Mesenteric fat pad (tissue), 1 donor: ENCODE results near the gene EIF2B4. TPM values are rescaled to one million over a fixed set of nuclear protein-coding genes. Genes with fewer than 3 reads are reported as not detected.
"Not testable (repeated sequence)": the region's sequence is repeated elsewhere in the genome, so short reads cannot be mapped to it uniquely, and the experiment has no call there.

Source experiments
- DNase-seq: peaks from one replicate; pipeline ENCODE4 v3.0.0-alpha.2; 2020; ENCODE audit warnings: low spot score
- total RNA-seq: library from RNA; stranded (reverse); fragmentation: NEBNext Ultra II Directional; extraction: Animal tissue kit (Norgen Biotek cat#: 25700); gene quantifications from one replicate; pipeline ENCODE4 v1.2.1, GENCODE V29; 2021
- donor health status: DM: yes; HTN: yes; CAD: no.

The EIF2B4 gene
- total RNA-seq, 1 donor from 2014 or later, result 47.0 TPM

DNA sequence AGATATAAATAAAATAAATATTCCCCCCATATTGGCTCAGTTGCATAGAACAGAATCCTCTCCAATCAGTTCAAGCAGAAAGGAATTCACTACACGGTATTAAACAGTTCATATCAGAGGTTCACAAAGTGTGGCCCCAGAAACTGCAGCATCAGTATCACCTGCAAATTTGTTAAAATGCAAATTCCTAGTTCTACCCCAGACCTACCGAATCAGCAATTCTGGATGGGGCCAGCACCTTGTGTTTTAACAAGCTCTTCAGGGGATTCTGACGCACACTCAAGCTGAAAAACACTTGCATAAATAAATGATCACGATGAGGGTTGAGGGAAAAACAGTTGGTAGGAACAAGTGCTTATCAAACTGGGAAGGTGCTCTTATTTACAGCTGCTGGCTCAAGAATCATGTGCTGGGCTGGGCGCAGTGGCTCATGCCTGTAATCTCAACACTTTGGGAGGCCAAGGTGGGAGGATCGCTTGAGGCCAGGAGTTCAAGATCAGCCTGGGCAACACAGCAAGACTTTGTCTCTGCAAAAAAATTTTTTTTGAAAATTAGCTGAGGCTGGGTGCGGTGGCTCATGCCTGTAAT is 19.9 kb downstream of the EIF2B4 start:
- no peak for DNase-seq

DNA sequence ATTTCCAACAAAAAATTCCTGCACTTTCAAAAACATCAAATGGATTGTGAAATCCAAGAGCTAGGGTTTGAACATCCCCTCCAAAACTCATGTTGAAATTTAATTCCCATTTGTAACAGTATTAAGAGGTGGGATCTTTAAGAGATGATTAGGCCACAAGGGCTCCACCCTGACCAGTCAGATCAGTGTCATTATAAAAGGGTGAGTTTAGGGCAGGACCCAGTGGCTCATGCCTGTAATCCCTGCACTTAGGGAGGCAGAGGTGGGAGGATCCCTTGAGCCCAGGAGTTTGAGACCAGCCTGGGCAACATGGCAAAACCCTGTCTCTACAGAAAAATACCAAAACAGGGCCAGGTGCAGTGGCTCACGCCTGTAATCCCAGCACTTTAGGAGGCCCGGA is 22.5 kb downstream of the EIF2B4 start:
- no peak for DNase-seq

DNA sequence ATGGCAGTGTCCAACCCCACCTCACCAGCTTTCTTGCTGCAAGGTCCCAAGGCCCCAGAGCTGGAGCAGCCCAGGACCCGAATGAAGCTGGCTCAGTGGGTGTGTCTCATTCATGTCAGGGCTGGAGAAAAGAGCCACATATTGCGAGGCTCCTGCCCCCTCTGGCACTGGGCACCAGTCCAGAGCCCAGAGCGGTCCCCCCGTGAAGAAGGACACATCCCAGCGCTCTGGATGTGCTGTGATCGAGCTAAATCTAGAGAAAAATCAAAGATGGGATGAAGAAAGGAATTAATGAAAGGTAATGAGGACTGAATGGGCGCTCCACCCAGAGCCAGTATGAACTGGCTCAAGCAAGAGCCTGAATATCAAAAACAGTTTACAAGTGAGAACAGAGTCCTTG is 34.0 kb downstream of the EIF2B4 start:
- no peak for DNase-seq

DNA sequence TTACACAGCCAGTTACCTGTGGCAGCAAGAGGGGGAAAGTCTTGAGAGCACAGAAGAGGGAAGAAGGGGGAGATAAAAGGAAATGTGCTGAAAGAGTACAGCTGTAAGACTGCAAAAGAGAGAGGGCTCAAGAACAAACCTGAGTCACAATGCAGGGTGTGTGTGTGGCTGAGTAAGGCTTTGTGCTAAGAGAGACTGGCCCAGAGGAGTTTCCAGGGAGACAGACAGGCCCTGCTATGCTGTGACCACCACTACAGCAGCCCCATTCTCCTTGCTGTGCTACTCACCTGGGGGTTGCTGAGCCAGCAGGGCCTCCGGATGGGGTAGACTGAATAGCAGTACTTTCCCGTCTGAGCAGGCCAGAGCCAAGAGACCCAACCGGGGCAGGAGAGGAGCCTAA is 34.8 kb downstream of the EIF2B4 start:
- no peak for DNase-seq

DNA sequence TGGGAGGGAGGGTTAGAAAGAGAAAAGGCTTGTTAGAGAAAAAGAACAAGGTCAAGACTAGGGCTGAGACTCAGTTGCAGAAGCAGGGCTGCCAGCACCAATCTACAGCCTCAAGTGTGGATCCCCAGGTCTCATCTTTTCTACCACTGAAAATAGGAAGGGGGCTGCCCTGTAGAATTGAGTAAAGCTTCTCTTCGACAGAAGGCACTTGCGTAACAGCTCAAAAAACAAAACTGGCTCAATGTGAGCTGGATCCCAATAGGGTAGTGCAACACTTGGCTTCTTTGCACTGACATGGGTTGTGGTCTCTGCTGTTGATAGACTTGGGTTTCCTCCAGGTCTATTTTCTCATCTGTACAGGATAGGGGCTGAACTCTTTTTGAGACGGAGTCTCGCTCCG is 45.4 kb downstream of the EIF2B4 start:
- DNase-seq, result no peak

DNA sequence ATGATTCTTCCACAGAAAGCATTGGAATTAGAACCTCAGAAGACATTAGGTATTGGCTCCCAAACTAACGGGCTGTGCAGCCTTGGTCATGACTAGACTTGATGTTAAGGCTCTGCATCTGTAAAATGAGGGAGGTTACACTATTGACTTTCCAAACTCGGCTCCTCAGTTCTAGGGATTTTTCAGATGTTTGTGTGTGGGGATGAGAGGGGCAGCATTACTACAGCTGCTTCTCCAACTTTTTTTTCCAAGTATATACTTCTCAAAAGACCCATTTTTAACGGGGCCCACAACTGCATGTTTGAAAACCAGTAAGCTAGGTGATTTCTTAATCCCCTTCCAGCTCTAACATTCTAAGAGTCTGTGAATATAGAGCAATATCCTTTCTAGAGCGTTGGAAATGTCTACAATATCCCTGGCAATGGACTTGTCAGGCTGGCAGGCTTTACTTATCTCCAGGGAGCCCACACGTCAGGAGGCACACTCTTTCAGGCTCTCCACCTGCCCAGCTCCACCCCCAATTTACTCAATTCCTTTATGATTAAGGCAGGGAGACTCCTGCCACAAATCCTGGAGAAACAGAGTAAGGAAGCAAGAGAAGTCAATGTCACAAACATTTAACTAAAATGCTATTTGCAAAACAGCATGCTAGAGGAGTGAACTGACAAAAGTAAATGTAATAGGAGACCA is 46.4 kb downstream of the EIF2B4 start:
- no peak for DNase-seq

DNA sequence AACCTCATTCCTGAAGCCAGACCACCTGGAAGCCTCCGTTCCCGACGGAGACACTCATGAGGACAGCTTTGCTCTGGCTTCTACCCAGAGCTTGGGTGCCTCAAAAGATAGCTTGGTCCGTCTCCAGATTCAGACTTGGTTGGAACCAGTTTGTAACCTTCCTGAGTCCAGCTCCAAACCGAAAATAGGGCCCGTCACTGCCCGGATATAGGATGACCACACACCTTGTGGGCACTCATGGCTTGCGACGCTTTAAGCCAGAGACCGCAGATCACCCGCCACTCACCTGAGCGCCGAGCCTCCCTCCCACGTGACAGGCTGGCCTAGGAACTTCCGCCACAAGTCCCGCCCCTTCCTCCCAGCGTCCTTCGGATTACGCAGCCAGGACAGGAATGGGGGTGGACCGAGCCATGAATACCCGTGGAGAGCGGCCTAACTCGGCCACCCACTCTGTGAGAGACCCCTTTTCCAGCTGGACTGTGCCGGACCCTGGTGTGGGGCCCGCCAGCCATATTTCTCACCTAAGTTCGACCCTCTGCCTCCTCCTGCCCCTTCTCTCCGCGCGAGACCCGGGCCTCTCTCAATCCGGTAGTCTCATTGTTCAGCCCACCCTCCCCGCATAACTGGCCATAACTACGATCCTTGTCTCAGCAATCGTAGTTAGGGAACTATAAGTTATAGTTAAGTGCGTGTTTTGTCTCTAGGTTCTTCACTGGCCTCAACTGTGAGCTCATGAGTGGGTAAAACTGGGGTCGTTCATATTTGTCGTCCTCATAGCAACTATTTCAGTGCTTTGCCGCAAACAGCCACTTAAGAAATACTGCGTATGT is 47.2 kb downstream of the EIF2B4 start, which contains the start of gene MPV17:
Gene MPV17, minus strand, starts transcription at position 332 of the 830 bp plus-strand sequence. CDS start 580 bp downstream, outside the sequence.
- DNase-seq, result peak; percentile 95

DNA sequence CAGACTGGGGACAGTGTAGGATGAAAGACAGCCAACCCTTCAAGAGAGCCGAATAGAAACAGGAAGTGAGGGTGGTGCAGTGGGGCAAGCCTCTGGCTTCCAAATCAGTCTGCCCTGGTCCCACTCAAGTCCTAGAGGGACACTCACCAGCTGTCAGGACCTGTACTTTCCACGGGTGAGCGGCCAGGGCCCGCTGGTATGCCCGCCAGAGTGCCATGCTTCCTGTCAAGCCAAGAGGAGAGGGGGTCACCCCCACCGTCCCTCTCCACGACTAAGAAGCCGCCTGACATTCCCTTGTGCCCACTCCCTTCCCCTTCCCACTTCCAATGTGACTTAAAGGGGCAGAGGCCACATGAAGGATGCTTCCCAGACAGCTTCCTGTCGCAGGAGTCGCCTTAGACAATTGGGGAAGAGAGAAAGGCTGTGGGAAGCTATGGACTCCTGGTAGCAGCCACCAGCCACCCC is 47.8 kb downstream of the EIF2B4 start:
- DNase-seq, result no peak

DNA sequence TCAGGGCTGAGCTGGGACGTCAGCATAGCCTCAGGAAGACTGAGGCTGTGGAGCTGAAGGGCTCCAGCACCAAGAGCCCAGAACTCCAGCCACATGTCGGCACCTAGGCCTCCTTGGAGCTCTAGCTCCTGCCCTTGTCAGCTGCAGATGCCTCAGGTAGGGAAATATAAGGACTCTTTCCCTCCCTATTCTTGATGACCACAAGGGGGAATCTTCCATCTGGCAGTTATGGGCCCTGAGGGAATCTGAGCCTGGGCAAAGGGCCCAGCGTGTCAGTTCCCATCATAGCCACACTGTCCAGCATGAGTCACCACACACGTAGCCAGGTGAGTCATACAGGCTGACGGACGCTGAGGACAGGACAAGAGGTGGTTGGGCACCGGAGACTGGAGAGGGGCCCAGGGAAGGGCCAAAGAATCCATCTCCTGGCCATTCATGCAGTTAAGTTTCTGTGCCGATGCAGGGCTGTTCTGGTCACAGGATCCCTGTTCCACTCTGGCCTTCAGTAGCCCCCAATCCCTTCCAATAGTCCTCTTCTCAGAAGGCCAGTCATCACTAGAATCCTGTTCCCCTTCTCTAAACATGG is 49.1 kb downstream of the EIF2B4 start:
- DNase-seq, result no peak

DNA sequence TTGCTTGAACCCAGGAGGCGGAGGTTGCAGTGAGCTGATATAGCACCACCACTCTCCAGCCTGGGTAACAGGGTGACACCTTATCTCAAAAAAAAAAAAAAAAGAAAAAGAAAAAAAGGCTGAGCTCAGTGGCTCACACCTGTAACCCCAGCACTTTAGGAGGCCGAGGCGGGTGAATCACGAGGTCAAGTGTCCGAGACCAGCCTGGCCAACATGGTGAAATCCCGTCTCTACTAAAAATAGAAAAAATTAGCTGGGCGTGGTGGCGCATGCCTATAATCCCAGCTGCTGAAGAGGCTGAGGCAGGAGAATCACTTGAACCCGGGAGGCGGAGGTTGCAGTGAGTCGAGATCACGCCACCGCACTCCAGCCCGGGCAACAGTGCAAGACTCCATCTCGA is 50.3 kb downstream of the EIF2B4 start:
- DNase-seq, result not testable (repeated sequence)

DNA sequence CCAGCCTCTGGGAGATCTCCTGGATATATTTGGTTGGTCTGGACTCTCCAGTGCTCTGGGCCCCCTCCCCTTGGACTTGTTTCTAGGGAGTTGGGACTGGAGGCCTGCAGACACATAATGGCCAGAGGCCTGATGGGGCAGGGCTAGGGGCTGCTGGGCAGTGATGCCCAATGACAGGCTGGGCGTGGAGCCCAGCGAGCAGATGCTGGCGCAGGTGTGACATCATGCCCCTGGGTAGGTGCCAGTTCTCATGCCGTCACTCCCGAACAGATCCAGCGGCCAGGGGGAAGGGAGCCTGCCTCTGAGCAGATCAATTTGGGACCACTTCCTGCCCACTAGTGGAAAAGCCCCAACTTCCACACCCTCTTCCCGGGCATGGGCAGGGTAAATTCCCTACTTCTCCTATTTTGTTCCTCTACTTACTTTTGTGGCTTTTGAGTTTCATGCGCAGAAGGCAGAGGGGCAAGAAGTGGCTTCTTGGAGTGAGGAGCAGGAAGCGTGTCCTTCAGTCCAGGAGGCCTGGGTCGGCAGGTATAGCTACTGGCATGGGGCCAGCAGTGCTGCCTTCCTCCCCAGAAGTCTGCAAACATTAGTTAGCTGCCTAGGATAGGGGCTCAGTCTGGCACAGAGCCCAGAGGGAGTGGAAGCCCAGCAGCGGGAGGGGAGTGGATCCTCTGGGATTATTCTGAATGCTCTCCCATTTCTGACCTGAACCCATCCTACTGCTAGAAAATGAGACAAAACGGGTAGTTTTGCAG is 53.3 kb downstream of the EIF2B4 start:
- DNase-seq, result no peak

DNA sequence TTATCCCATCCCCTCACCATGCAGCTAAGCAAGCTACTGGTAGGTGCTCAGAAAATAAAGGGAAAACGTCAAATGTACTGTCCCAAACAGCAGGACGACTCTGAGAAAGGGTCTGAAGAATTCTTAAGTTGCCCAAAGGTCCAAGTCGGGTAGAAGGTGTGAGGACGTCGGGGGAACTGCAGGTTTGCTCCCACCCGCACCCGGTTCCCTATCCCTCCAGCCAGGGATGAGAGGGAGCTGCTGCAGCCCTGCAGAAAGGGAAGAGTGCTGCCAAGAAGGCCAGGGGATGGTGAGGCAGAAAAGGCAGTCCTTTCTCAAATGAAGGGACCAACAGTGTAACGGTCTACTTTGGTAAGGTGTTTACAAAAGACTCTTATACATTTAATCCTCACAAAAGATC is 55.0 kb downstream of the EIF2B4 start:
- DNase-seq, result no peak

DNA sequence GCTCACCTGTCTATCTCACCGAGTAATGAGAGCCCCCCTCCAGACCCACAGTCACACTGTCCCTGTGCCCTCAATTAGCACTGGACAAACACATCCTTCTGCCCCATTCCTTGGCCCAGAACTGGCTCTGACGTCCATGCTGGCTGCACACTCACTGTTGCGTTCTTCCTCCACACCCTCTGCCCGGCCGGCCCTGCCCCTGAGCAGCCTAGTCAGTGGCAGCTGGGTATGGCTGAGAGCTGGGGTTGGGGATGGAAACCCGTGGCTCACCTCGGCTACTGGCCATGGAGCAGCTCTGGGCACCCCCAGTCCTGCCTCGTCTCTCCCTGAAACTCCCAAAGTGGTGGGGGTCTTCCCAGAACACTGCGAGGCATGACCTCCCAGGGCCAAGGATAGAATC is 55.4 kb downstream of the EIF2B4 start:
- no peak for DNase-seq

Other genes with a start within 250 kb of the EIF2B4 start
- gene ABHD1, start 246.5 kb downstream of the EIF2B4 start, total RNA-seq, result not detected
- 76.5 TPM for gene PREB, start 235.7 kb downstream of the EIF2B4 start, total RNA-seq
- not detected for gene PRR30, start 230.9 kb downstream of the EIF2B4 start, total RNA-seq
- gene TCF23, start 221.3 kb downstream of the EIF2B4 start, total RNA-seq, result 0.48 TPM
- 88.3 TPM for gene ATRAID, start 158.3 kb downstream of the EIF2B4 start, total RNA-seq
- gene SLC5A6, start 158.1 kb downstream of the EIF2B4 start, total RNA-seq, result 79.3 TPM
- 26.0 TPM for gene CAD, start 153.0 kb downstream of the EIF2B4 start, total RNA-seq
- gene SLC30A3, start 107.3 kb downstream of the EIF2B4 start, total RNA-seq, result not detected
- not detected for gene DNAJC5G, start 94.9 kb downstream of the EIF2B4 start, total RNA-seq
- gene TRIM54, start 87.9 kb downstream of the EIF2B4 start, total RNA-seq, result not detected
- 1.0 TPM for gene UCN, start 61.9 kb downstream of the EIF2B4 start, total RNA-seq
- 61.9 TPM for gene MPV17, start 47.2 kb downstream of the EIF2B4 start, total RNA-seq
- gene GTF3C2, start 13.6 kb downstream of the EIF2B4 start, total RNA-seq, result 44.8 TPM
- gene SNX17, start 278 bp upstream of the EIF2B4 start, total RNA-seq, result 110 TPM
- gene ZNF513, start 10.4 kb upstream of the EIF2B4 start, total RNA-seq, result 20.7 TPM
- 56.7 TPM for gene PPM1G, start 39.3 kb upstream of the EIF2B4 start, total RNA-seq
- gene NRBP1, start 58.3 kb upstream of the EIF2B4 start, total RNA-seq, result 92.9 TPM
- gene KRTCAP3, start 72.0 kb upstream of the EIF2B4 start, total RNA-seq, result 0.48 TPM
- 21.4 TPM for gene IFT172, start 119.4 kb upstream of the EIF2B4 start, total RNA-seq
- gene FNDC4, start 124.9 kb upstream of the EIF2B4 start, total RNA-seq, result 136 TPM
- 4.2 TPM for gene GCKR, start 126.5 kb upstream of the EIF2B4 start, total RNA-seq
- 16.6 TPM for gene ZNF512, start 212.7 kb upstream of the EIF2B4 start, total RNA-seq